Stimulated activated CD8-positive, alpha-beta memory T cell treated with anti-CD3 and anti-CD28 coated beads, Interleukin-2, amount 100 ng/mL, for 48 hours (primary cell): ENCODE data around the gene SYCE1.
"Not testable (repeated sequence)": the region's sequence is repeated elsewhere in the genome, so short reads cannot be mapped to it uniquely, and the experiment has no call there.

Experiments
- DNase-seq, 2 donors: peaks; one replicate each; pipeline ENCODE4 v3.0.0-alpha.2; 2020; ENCODE audit warnings: low read depth in 2 of 2

SYCE1 gene

DNA sequence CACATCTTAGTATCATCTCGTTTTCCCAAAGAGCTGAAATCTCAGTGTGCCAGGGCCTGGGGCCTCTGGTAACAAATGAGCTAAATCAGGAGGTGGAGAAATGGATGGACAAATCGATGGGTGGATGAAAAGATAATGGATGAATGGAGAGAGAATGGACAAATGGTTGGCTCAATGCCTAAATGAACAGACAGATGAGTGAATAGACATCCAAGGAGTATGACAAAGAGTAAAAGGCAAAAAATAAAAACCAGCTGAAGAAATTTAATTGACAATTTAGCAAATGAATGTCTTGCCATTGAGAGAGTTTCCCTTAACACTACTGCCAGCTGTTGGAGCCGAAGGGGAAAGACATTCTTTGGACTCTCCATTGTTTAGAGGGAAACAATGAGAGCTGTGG is 8.0 kb downstream of the SYCE1 start:
- no peak for DNase-seq

- DNase-seq: no peak
Measured at GRCh38 chr10:133555521-133555920, 9.9 kb downstream of the SYCE1 start.

- DNase-seq: no peak
Measured at GRCh38 chr10:133554600-133554999, 10.8 kb downstream of the SYCE1 start.

DNA sequence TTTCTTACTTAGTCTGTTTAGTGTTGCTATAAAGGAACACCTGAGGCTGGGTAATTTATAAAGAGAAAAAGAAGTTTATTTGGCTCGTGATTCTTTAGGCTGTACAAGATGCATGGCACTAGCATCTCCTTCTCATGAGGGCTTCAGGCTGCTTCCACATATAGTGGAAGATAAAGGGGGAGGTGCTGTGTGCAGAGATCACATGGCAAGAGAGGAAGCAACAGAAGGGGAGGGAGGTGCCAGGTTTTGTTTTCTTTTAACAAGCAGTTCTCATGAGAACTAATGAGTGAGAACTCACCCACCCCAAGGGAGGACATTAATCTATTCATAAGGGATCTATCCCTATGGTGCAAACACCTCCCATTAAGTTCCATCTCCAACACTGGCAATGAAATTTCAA is 20.9 kb downstream of the SYCE1 start:
- no peak for DNase-seq

DNA sequence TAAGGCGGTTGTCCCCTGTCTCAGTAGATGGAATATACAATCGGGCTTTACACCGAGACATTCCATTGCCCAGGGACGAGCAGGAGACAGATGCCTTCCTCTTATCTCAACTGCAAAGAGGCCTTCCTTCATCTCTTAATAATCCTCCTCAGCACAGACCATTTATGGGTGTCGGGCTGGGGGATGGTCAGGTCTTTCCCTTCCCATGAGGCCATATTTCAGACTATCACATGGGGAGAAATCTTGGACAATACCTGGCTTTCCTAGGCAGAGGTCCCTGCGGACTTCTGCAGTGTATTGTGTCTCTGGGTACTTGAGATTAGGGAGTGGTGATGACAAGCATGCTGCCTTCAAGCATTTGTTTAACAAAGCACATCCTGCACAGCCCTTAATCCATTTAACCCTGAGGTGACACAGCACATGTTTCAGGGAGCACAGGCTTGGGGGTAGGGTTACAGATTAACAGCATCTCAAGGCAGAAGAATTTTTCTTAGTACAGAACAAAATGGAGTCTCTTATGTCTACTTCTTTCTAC is 23.9 kb downstream of the SYCE1 start:
- not testable (repeated sequence) for DNase-seq

DNA sequence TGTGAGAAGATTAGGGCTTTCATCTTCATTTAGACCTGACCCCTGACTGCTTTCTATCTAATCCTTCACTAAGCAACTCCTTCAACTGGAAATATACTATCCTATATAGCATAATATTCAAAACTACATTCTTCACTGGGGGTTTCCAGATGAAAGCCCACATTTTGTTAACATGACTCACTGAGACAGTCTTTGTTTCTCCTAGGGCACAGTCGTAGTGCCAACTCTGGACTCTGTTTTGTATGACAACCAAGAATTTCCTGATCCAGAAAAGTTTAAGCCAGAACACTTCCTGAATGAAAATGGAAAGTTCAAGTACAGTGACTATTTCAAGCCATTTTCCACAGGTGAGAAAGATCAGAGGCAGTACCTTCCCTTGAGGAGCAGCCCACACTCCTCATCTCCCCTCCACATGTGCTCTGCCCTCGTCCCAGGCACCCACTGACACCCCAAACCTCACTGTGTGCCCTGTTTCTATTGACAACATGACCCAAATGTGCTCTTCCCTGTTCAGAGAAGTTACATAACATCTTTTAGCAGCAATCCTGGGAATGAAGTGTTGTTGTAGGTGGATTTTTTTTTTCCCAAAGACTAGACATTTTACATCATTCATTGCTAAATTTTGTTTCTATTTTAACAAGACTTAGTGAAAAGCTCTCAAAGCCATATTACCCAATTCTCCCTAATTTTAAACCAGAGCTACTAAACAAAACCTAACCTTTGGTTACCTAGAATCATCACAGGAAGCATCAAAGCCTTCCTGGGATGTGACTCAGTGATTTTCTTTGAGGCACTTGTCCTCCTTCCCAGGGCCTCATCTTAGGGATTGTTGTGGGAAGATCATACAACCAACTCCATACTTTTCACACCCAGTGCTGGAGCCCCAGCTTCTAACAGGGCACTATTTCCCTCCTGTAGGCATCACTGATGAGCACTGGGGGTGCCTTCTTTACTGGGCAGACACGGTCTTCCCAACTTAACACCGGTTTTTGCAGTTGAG is 27.5 kb downstream of the SYCE1 start:
- no peak for DNase-seq

- DNase-seq: no peak
Measured at GRCh38 chr10:133536198-133536597, 29.2 kb downstream of the SYCE1 start.

DNA sequence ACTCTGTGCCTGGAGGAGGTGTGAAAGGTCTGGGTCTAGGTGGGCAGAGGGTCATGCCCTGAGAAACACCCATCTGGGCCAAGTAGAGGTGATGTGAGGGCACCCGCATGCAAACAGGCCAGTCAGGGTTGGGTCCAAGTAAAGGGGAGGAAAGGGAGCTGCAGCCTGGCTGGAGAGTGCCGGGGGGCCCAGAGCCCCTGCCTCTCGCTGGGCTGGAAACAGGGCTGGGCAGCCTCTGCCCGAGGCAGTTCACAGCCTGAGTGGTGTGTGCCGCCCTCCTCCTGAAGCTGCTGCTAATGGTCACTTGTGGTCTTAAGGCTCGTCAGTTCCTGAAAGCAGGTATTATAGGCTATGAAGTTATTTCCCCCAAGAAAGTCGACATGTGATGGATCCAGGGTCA is 31.0 kb downstream of the SYCE1 start:
- no peak for DNase-seq

DNA sequence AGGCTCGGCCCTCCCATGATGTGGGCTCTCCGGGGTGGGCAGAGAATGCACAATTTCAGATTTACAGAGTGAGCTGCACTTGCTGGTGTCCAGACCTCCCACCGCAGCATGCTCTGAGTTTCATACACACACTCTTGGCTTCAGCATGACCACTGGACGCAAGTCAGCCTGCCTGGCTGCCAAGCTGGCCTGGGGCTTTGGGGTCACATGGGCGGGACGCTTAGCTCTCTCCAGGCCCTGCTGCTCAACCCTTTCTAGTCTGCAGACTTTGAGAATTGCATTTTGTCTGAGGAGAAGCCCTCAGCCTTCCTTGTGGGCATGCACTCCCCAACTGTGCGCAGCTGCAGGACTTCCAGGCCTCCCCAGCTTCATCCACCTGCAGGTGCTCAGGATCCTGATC is 32.5 kb downstream of the SYCE1 start:
- DNase-seq: no peak

DNA sequence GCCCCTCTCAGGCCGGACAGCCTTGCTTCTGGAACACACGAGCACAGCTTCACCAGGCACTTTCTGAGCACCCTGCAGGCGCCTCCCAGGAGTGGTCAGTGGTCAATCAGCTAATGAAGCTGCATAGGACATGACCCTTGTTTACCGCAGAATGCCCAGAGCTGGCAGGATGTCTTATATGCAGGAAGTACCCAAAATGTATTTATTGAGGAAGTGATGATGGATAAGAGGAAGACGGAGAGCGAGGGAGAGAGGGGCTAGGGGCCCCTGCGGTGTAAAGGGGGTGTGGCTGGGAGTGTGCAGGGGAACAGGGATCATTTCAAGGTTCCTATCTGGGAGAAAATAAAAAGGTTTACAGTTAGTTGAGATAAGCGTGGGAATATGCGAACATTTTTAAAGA is 34.9 kb downstream of the SYCE1 start:
- no peak for DNase-seq

DNA sequence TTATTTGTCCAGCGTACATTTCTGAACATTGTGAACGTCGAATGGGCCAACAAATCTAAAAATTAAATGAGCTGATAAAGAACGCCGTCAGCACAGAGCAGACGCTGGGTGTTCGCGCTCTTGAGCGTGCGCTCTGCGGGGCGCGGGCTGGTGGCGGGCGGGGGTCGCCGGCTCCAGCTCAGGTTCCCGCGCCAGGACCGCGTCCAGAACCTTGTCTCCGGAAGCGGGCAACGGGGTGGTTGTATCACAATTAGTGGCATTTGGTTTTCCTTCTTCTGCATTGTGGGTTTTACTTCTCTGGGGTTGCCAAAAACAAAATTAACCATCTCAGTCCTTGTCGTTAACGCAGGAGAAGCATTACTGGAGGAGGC is 35.8 kb downstream of the SYCE1 start:
- DNase-seq: no peak

DNA sequence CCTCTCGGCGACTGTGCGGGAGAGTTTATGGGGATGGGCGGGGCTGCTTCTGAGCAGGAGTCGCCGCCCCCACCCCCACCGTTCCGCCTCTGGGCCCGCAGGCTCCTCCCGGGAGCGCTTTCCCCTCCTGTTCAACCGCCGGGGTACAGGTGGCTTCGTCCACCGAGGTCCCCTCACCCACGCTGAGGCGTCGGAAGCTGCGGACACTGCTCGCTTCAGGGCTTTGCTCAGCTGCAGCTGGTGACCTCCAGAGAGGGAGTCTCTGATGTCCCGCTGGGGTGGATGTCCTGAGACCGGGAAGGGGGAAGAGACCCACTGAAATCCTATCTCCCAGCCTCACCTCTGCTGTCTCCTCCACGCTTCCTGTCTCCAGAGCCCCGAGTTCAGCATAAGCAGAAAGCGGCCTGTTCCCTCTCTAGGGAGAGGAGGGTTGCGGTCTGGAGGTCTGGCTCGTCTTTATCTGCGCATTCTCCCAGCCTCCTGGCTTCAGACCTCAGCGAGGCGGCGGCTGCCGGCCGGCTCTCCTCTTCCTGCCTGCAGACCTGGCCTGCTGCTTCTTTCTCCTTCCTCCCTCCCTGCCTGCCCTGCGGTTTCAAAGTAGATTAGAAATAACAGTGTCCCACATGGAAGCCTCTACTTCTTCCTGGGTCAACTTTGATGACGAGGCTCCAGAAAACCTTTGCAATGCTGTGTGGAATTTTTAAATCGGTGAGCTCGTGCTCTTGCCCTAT is 36.4 kb downstream of the SYCE1 start:
- no peak for DNase-seq

GRCh38 chr10:133528296-133528844 is 37.0 kb downstream of the SYCE1 start:
- no peak for DNase-seq

DNA sequence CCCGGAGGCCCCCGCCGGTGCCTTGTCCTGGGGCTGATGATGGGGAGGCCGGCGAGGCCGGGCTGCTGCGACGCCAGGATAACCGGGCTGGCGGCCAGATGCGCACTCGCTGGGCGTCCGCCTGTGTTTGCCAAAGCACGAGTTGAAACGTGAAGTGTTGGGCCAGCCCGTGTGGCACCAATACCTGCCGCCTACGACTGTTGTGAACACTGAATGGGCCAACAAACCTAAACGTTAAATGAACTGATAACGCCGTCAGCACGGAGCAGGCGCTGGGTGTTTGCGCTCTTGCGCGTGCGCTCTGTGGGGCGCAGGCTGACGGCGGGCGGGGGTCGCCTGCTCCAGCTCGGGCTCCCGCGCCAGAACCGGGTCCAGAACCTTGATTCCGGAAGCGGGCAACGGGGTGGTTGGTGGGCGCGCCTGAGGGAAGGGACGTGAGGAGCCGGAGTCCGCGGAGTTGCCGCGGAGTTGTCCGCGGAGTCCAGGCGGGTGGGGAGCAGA is 37.6 kb downstream of the SYCE1 start:
- no peak for DNase-seq

GRCh38 chr10:133526957-133527588 is 38.3 kb downstream of the SYCE1 start, which contains the start of gene CYP2E1:
Gene CYP2E1, plus strand, starts transcription at chr10:133527363. Its CDS starts 33 bp downstream, at chr10:133527396.
- DNase-seq: no peak

GRCh38 chr10:133525444-133525843 is 39.9 kb downstream of the SYCE1 start:
- no peak for DNase-seq

- DNase-seq: no peak
Measured at GRCh38 chr10:133523631-133524203, 41.7 kb downstream of the SYCE1 start.

DNA sequence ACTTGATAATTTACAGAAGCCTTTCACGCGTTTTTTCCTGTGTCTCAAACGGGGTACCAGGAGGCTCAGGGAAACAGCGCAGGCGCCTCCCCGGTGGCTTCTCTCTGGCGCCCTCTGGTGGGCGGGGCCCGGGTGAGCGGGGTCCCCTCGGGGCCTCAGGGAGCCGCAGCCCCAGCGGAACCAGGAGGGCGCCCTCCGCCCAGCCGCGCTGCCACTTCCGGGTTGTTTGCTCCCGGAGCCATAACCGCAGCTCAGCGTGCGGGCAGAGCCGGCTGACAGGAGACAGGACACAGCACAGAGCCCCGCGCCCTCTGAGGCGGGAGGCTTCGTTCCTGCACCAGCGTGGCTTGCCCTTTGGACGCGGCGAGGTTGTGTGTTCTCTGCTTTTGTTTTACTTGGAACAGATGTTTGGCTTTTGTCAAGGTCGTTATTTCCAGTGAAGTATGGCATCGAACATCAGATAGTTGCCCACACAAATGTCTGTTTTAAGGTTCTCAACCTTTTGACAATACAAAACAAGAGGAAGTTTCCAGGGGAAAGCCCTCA is 45.1 kb downstream of the SYCE1 start:
- DNase-seq: peak; percentile 90 to 92

GRCh38 chr10:133518517-133518916 is 46.9 kb downstream of the SYCE1 start:
- DNase-seq: not testable (repeated sequence)

- DNase-seq: no peak
Measured at GRCh38 chr10:133516057-133516456, 49.3 kb downstream of the SYCE1 start.

DNA sequence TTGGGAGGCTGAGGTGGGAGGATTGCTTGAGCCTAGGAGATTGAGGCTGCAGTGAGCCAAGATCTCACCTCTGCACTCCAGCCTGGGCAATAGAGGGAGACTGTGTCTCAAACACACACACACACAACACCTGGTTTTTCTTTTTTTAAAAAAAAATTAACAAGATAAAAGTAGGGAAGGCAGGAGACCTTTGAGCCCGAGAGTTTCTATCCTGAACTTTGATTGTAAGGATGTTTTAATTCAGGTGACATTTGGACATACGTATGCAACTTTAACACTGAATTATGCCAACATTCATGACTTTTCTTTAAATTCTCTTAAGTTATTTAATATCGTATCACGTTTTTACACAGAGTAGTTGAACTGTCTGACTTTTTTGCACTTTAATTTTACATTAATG is 49.9 kb downstream of the SYCE1 start:
- no peak for DNase-seq
